ENCODE data around the gene ANKLE2. TPM values are rescaled to one million over a fixed set of nuclear protein-coding genes. Genes with fewer than 3 reads are reported as not detected.

Gene ANKLE2
- total and polyA plus RNA-seq, 2 of the 8 experiments (the other 6 are each of a cell fraction or from before 2014, with no cell fraction given) = 41.0 to 64.9 TPM

DNA sequence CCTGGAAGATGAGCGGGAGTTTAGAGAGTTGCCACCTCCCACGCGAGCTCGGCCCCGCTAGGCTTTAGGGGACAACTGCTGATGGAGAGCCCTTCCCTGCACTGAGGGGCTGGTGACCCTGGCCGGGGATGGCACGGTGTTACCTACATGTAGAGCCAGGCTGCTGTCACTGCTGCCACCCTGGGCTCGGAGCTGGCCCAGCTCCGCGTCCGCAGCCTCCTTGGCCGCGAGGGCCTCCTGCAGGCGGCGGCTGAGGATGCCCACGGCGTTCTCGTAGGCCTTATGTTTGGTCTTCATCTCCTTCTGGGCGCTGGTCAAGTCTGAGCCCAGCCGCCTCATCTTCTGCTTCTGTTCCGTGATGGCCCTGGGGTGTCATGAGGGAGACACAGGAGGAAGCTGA is 24.6 kb upstream of the ANKLE2 start:
- H2BK5ac ChIP-seq (ENCODE audit: low read depth, low read length) = no peak overlapping the region
- H3K23me2 ChIP-seq (ENCODE audit: low read depth, low read length) = peaks cover 3% of the 10 kb centered on the region; the same call in 1 of the 2 replicates
- 94% methylated on average over 18 of the region's 21 CpGs; no CpG with 5 or more reads in 1 of the 2 experiments for WGBS, 2 experiments (ENCODE audit: extremely low coverage in 1 of 2, insufficient coverage in 1 of 2, insufficient read length in 1 of 2, insufficient replicate concordance in 2 of 2, low coverage in 1 of 2, low lambda C conversion rate in 2 of 2, missing lambda C conversion rate in 1 of 2)
- TF ChIP-seq MAFK (IDR thresholded peaks at IDR 0.05; ENCODE audit: low read depth, low read length) (no peak), RNF2 (IDR thresholded peaks at IDR 0.05; ENCODE audit: borderline replicate concordance, low read depth, low read length, missing control alignments, poor library complexity, severe bottlenecking) (no peak), CTBP2 (IDR thresholded peaks at IDR 0.05; ENCODE audit: borderline replicate concordance, insufficient read depth, insufficient read length, low read length) (no peak), POLR2AphosphoS5 (IDR thresholded peaks at IDR 0.05; ENCODE audit: low read depth, low read length) (no peak), GTF2F1 (IDR thresholded peaks at IDR 0.05; ENCODE audit: borderline replicate concordance, low read depth, low read length) (no peak), POU5F1 (IDR thresholded peaks at IDR 0.05; ENCODE audit: low read depth, low read length) (no peak)

More for the DNA sequence above, 24.6 kb upstream of the ANKLE2 start:
- Histone ChIP-seq H3K56ac (replicated peaks; ENCODE audit: insufficient read length, low read depth, low read length) (no peak overlapping the region), H3K18ac (ENCODE audit: extremely low read depth, low read length) (no peak overlapping the region), H3K23ac (ENCODE audit: insufficient read length) (no peak overlapping the region), H3K4me1 (replicated peaks in 1 of 4; ENCODE audit: control insufficient read depth in 3 of 4, insufficient read depth in 4 of 4, low read length in 3 of 4) (no peaks in the 10 kb centered on the region), H3K27ac (ENCODE audit: low read depth, low read length) (no peak overlapping the region), H3K4me3 (ENCODE audit: extremely low read depth in 1 of 4, insufficient read depth in 2 of 4, low read depth in 3 of 4, low read length in 4 of 4) (no peak overlapping the region), H4K91ac (replicated peaks; ENCODE audit: insufficient read length, low read length) (no peak overlapping the region), H2BK15ac (ENCODE audit: low read length) (no peak overlapping the region), H3K79me1 (ENCODE audit: low read depth, low read length) (peaks cover 3% of the 10 kb centered on the region), H3K9ac (replicated peaks in 1 of 4; ENCODE audit: extremely low read depth in 1 of 4, low read depth in 3 of 4, low read length in 3 of 4) (no peak overlapping the region), H4K20me1 (replicated peaks in 1 of 2; ENCODE audit: control insufficient read depth in 1 of 2, insufficient read depth in 2 of 2, low read length in 2 of 2) (peaks cover 0 to 11% of the 10 kb centered on the region in 2 experiments), H2AK5ac (ENCODE audit: low read depth, low read length) (no peak overlapping the region), H3K14ac (ENCODE audit: insufficient read length) (no peak overlapping the region), H2AFZ (ENCODE audit: low read length) (no peak overlapping the region), H3K79me2 (ENCODE audit: control insufficient read depth in 1 of 2, insufficient read depth in 2 of 2, low read length in 2 of 2) (no peaks in the 10 kb centered on the region), H3K9me3 (ENCODE audit: insufficient read depth in 2 of 2, low read depth in 1 of 2, low read length in 1 of 2) (no peaks in the 10 kb centered on the region), H2BK120ac (replicated peaks; ENCODE audit: low read depth, low read length) (no peak overlapping the region), H4K8ac (ENCODE audit: extremely low read depth, insufficient read depth, low read length) (no peak overlapping the region), H3K4me2 (ENCODE audit: insufficient read depth in 1 of 2, low read depth in 2 of 2, low read length in 2 of 2) (no peak overlapping the region), H3K36me3 (ENCODE audit: control insufficient read depth in 2 of 4, insufficient read depth in 4 of 4, low read length in 3 of 4) (peaks cover 4 to 43% (median 21%) of the 10 kb centered on the region in 4 experiments; a peak in 7 of 8 replicates), H2BK20ac (ENCODE audit: low read length) (no peak overlapping the region), H3K4ac (replicated peaks; ENCODE audit: insufficient read length, low read depth, low read length) (no peak overlapping the region), H2BK12ac (ENCODE audit: low read depth, low read length) (no peak overlapping the region), H4K5ac (ENCODE audit: insufficient read length, low read depth, low read length) (no peak overlapping the region), H3K27me3 (replicated peaks in 1 of 4; ENCODE audit: control insufficient read depth in 3 of 4, extremely low read depth in 1 of 4, insufficient read depth in 3 of 4, low read length in 3 of 4) (no peaks in the 10 kb centered on the region)
- ChIA-PET CTCF (ENCODE audit: partially characterized antibody) (no interaction called here), POLR2A (ENCODE audit: partially characterized antibody) (interaction anchor here (0.6 to 1.2 kb wide), 2 partner anchors 11 to 100 kb away, joined by 3 to 4 read pairs; no protein-coding TSS in a partner anchor)
- FAIRE-seq (no peak), DNase-seq (ENCODE audit: low read depth in 1 of 2, low spot score in 2 of 2) (no peak)

All from H1 (cell line).